Activated CD4-positive, alpha-beta T cell treated with anti-CD3 and anti-CD28 coated beads, Interleukin-2, amount 10 ng/mL, durations not matched to agents 7 days and 5 days (primary cell): ENCODE results near the gene ATP5F1B. TPM values are rescaled to one million over a fixed set of nuclear protein-coding genes. Genes with fewer than 3 reads are reported as not detected.

Experiments used
- CTCF ChIA-PET: fragments of 350-600 bp; sonication (Branson Sonifier 250); formaldehyde crosslinking; loops from one replicate; lab custom pipeline; 2021; ENCODE audit warnings: antibody characterized with exemption; lab: Charles Lee
- POLR2A ChIA-PET: fragments of 350-600 bp; sonication (Branson Sonifier 250); formaldehyde crosslinking; loops from one replicate; lab custom pipeline; 2021; ENCODE audit warnings: antibody characterized with exemption; lab: Charles Lee
- DNase-seq: peaks from one replicate; pipeline ENCODE4 v3.0.0-alpha.2; 2020
- H3K27ac Mint-ChIP-seq: one replicate; pipeline ENCODE4 v1.8.0; 2021; ENCODE audit warnings: mild to moderate bottlenecking, moderate library complexity, mixed read lengths
- H3K27me3 Mint-ChIP-seq: one replicate; pipeline ENCODE4 v1.8.0; 2021; ENCODE audit warnings: mixed read lengths
- H3K36me3 Mint-ChIP-seq: one replicate; pipeline ENCODE4 v1.8.0; 2021; ENCODE audit warnings: low read depth, mixed read lengths
- H3K4me1 Mint-ChIP-seq: one replicate; pipeline ENCODE4 v1.8.0; 2021; ENCODE audit warnings: mixed read lengths
- H3K4me3 Mint-ChIP-seq: one replicate; pipeline ENCODE4 v1.8.0; 2021; ENCODE audit warnings: mild to moderate bottlenecking, moderate library complexity, mixed read lengths
- H3K9me3 Mint-ChIP-seq: one replicate; pipeline ENCODE4 v1.8.0; 2021; ENCODE audit warnings: mixed read lengths
- total RNA-seq, 2 experiments: library from RNA; stranded (reverse); gene quantifications; one replicate each; pipeline ENCODE4 v1.2.3, GENCODE V29; 2021

ATP5F1B gene
- total RNA-seq, 2 experiments from 2014 or later = 506 to 539 TPM

- peak overlapping the region; percentile 94 for H3K4me3 Mint-ChIP-seq
- H3K9me3 Mint-ChIP-seq = no peaks in the 10 kb centered on the region
- POLR2A ChIA-PET = interaction anchor here (0.7 kb wide), 1 partner anchor 118 kb away, joined by 3 read pairs; no protein-coding TSS in a partner anchor
- DNase-seq = peak; percentile 50
- CTCF ChIA-PET = no interaction called here
- H3K4me1 Mint-ChIP-seq = peaks cover 70% of the 10 kb centered on the region
- peak overlapping the region; percentile 59 for H3K27ac Mint-ChIP-seq
- H3K36me3 Mint-ChIP-seq = peaks cover 11% of the 10 kb centered on the region
- no peaks in the 10 kb centered on the region for H3K27me3 Mint-ChIP-seq
Observed at GRCh38 chr12:56631790-56632700, 13.7 kb downstream of the ATP5F1B start.

DNA sequence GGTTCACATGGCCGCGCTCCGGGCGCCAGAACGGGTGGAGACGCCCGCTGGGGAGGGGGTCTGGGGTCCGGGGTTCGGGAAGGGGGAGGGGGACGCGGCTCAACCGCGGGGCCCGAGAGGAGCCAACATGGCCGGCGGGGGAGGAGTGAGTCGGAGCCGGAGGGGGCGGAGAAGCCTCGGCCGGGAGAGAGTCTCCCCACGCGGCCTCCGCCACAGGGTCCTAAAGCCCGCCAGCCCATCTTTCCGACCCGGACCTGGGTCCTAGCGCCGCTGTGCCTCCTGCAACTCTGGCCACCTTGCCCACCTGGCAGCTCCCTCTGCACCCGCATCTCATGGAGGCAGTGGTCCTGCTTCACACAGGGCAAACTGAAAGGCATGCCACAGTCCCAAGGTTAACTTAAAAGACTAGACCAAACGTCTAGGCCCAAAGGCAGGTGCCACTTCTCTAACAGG, 15.6 kb downstream of the ATP5F1B start, which contains the start of gene BAZ2A:
BAZ2A (minus strand) TSS at position 147 of the 453 bp plus-strand sequence. CDS start 12,796 bp downstream, outside the sequence.
- DNase-seq = peak; percentile 89
- CTCF ChIA-PET = interaction anchor here (0.6 to 1.1 kb wide), 2 partner anchors 119 to 470 kb away, joined by 3 to 4 read pairs; no protein-coding TSS in a partner anchor
- Mint-ChIP-seq H3K9me3 (no peaks in the 10 kb centered on the region), H3K4me3 (peak within 1 kb of the TSS; percentile 84), H3K4me1 (peaks cover 69% of the 10 kb centered on the region), H3K27me3 (no peaks in the 10 kb centered on the region), H3K36me3 (peaks cover 22% of the 10 kb centered on the region), H3K27ac (peak within 1 kb of the TSS; percentile 93)
- POLR2A ChIA-PET = no interaction called here

DNA sequence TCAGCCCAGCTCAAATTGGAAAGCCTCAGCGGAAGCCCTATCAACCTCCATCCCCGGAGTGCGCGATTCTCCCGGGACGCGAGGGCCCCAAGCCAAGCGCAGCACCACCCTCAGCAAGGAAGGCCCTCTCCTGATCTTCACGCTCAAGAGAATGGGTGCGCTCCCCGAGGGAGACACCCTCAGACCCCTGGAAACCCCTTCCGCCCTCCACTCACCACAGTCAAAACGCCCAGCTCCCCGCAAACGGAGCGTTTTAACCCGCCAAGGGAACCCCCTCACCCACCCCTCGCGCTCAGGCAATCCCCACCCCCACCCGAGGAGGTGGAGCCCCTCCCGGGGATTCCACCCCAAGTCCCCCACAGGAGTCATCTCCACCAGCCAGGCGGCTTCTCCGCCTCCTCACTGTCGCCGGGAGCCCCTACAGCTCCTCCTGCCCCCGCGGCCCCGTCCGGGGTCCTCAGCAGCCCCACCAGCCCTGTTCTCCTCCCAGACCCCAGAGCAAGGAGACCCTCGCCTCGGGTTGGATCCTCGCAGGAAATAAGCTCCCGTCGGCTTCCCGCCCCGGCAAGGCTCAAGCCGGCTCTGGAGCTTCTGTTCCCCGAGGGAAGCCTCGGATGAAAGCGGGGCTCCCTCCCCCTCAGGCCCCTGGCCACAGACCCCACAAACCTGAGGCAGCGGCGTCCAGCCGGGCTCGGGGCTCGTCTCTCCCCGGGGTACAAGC, 16.2 kb downstream of the ATP5F1B start:
- ChIA-PET CTCF (interaction anchor here (0.6 to 2.0 kb wide), 9 partner anchors 9 to 471 kb away, joined by 3 to 9 read pairs (median 4); partner anchors contain the start of gene SMARCC2), POLR2A (interaction anchor here (0.6 to 0.7 kb wide), 2 partner anchors 9 to 140 kb away, joined by 3 to 7 read pairs; no protein-coding TSS in a partner anchor)
- H3K4me1 Mint-ChIP-seq = peaks cover 70% of the 10 kb centered on the region
- H3K27me3 Mint-ChIP-seq = no peaks in the 10 kb centered on the region
- peaks cover 23% of the 10 kb centered on the region for H3K36me3 Mint-ChIP-seq
- peak; percentile 44 for DNase-seq
- no peaks in the 10 kb centered on the region for H3K9me3 Mint-ChIP-seq
- H3K27ac Mint-ChIP-seq = peak overlapping the region; percentile 93
- H3K4me3 Mint-ChIP-seq = peak overlapping the region; percentile 84

DNA sequence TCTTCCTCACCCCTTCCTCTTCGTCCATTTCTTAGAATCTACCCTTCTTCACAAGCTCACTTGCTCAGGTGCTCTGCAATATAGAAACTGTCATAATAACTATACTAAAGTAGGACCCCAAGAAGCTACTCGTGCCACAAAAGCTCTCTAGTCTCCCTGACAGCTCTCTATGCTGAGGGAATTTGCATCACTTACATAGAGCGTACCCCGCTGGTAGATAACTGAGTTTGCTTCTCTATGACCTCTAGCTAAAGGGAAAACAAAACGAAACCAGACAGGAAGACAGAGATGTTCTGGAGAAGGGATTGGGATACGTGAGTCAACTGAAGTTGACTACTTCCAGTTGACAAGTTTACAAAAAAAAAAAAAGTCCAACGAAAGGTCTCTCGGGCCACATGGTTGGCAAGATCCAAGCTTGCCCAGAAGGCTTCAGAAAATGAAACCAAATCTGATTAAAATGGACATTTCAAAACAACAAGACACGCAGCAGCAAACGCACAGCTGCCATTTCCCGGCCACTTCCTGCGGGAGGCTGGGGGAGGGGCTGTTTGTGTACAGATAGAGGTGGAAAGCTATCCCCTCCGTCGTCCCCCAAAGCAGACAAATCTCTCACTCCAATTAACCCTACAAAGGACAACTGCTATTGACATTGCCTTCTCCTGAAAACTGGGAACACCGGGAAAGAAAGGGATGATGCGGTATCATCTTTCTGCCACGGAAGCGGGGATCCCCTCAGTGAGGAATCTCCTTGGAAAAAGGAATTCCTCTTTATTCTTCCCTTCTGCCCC, 16.9 kb downstream of the ATP5F1B start:
- Mint-ChIP-seq H3K36me3 (peaks cover 31% of the 10 kb centered on the region), H3K27ac (peak overlapping the region; percentile 93), H3K9me3 (no peaks in the 10 kb centered on the region), H3K4me1 (peaks cover 72% of the 10 kb centered on the region), H3K27me3 (no peaks in the 10 kb centered on the region), H3K4me3 (peak overlapping the region; percentile 84)
- POLR2A ChIA-PET = interaction anchor here (0.6 to 0.7 kb wide), 3 partner anchors 10 to 501 kb away, joined by 3 to 12 read pairs (median 7); partner anchors contain the start of gene ESYT1
- CTCF ChIA-PET = interaction anchor here (0.6 to 3.0 kb wide), 12 partner anchors 8 to 440 kb away, joined by 3 to 19 read pairs (median 4); partner anchors contain the start of gene SMARCC2
- peak; percentile 78 for DNase-seq

DNA sequence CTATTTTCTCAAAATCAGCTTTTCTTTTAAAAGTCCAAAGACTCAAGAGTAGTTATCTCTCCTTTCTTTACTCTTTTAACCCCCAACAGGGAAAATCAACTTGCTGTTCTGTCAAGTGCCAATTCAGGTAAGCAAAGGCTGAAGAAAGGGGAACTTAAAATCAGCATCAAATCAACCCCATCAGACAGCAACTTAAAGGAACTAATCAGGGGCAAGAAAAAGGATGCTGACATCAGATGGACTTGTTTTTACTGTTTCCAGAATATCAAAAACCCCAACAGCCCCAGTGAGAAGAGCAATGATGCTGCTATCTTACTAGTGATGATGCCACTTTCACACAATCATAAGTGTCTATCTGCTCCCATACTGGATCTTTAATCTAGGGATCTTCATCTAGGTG, 19.1 kb downstream of the ATP5F1B start:
- Mint-ChIP-seq H3K9me3 (no peaks in the 10 kb centered on the region), H3K36me3 (peaks cover 33% of the 10 kb centered on the region), H3K4me1 (peaks cover 56% of the 10 kb centered on the region), H3K27me3 (no peaks in the 10 kb centered on the region), H3K27ac (no peak overlapping the region), H3K4me3 (no peak overlapping the region)
- DNase-seq = no peak
- CTCF ChIA-PET = interaction anchor here (0.6 to 3.0 kb wide), 2 partner anchors 10 to 445 kb away, joined by 4 to 19 read pairs; no protein-coding TSS in a partner anchor
- POLR2A ChIA-PET = no interaction called here

- DNase-seq = no peak
- H3K27me3 Mint-ChIP-seq = no peaks in the 10 kb centered on the region
- peaks cover 38% of the 10 kb centered on the region for H3K4me1 Mint-ChIP-seq
- H3K4me3 Mint-ChIP-seq = no peak overlapping the region
- H3K9me3 Mint-ChIP-seq = no peaks in the 10 kb centered on the region
- peaks cover 41% of the 10 kb centered on the region for H3K36me3 Mint-ChIP-seq
- ChIA-PET CTCF (interaction anchor here (1.1 to 1.6 kb wide), 3 partner anchors 13 to 23 kb away, joined by 3 read pairs; no protein-coding TSS in a partner anchor), POLR2A (no interaction called here)
- H3K27ac Mint-ChIP-seq = no peak overlapping the region
Observed at GRCh38 chr12:56622535-56622934, 23.2 kb downstream of the ATP5F1B start.

GRCh38 chr12:56616925-56617324, 28.9 kb downstream of the ATP5F1B start:
- H3K36me3 Mint-ChIP-seq = peaks cover 62% of the 10 kb centered on the region
- CTCF ChIA-PET = interaction anchor here (1.0 kb wide), 1 partner anchor 12 kb away, joined by 3 read pairs; no protein-coding TSS in a partner anchor
- peaks cover 8% of the 10 kb centered on the region for H3K4me1 Mint-ChIP-seq
- no peaks in the 10 kb centered on the region for H3K9me3 Mint-ChIP-seq
- no peak overlapping the region for H3K4me3 Mint-ChIP-seq
- POLR2A ChIA-PET = no interaction called here
- no peak overlapping the region for H3K27ac Mint-ChIP-seq
- DNase-seq = no peak
- H3K27me3 Mint-ChIP-seq = no peaks in the 10 kb centered on the region

DNA sequence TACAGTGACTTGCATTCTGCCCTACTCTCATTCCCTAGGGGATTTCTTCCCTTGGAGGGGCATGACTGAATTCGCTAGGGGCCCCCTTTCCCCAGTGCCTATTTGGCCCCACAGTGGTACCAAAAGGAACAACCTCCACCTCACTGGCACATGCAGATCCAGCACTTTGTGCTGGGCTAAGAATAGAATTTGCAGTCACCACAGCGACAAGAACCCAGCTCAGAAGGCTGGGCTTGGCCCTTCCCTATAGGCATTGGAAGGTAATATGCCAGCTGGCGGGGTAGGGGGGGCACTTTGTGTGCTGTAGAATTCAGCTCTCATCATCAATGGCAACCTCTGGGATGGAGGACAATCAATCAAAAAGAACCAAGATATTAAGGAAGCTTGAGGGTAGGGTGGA, 29.5 kb downstream of the ATP5F1B start:
- POLR2A ChIA-PET = no interaction called here
- H3K27ac Mint-ChIP-seq = no peak overlapping the region
- H3K36me3 Mint-ChIP-seq = peaks cover 67% of the 10 kb centered on the region

GRCh38 chr12:56614627-56615026, 31.2 kb downstream of the ATP5F1B start:
- Mint-ChIP-seq H3K4me3 (no peak overlapping the region), H3K9me3 (no peaks in the 10 kb centered on the region), H3K27ac (no peak overlapping the region), H3K4me1 (peaks cover 3% of the 10 kb centered on the region), H3K27me3 (no peaks in the 10 kb centered on the region), H3K36me3 (peaks cover 72% of the 10 kb centered on the region)
- no peak for DNase-seq
- ChIA-PET POLR2A (no interaction called here), CTCF (interaction anchor here (0.6 to 1.3 kb wide), 4 partner anchors 10 to 70 kb away, joined by 3 read pairs; no protein-coding TSS in a partner anchor)

More for the DNA sequence above, 29.5 kb downstream of the ATP5F1B start:
- no peak for DNase-seq
- Mint-ChIP-seq H3K27me3 (no peaks in the 10 kb centered on the region), H3K4me1 (peaks cover 8% of the 10 kb centered on the region), H3K9me3 (no peaks in the 10 kb centered on the region), H3K4me3 (no peak overlapping the region)
- CTCF ChIA-PET = interaction anchor here (0.6 to 1.0 kb wide), 2 partner anchors 10 to 13 kb away, joined by 3 read pairs; no protein-coding TSS in a partner anchor

DNA sequence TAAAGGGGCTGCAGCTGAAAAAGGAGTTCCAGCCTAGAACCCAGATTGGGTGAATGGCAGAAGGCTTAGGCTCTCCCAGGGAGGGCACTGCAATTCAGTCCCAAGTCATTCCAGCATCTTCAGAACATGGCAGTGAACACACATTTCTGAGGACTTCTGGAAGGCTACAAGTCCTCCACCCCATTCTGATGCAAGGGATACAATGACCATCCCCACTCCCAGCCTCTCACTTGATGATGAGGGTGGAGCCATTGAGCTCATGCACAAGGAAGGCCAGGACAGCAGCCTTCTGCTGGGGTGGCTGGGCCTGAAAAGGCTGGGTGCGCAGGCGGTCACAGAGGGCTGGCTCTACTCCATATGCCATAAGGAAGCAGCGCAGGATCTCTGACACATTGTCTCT, 41.4 kb downstream of the ATP5F1B start:
- Mint-ChIP-seq H3K9me3 (no peaks in the 10 kb centered on the region), H3K27me3 (no peaks in the 10 kb centered on the region), H3K36me3 (peaks cover 64% of the 10 kb centered on the region), H3K27ac (no peak overlapping the region), H3K4me3 (no peak overlapping the region), H3K4me1 (no peaks in the 10 kb centered on the region)
- ChIA-PET POLR2A (no interaction called here), CTCF (no interaction called here)
- no peak for DNase-seq

- peaks cover 70% of the 10 kb centered on the region for H3K36me3 Mint-ChIP-seq
- no peaks in the 10 kb centered on the region for H3K27me3 Mint-ChIP-seq
- ChIA-PET POLR2A (no interaction called here), CTCF (interaction anchor here (0.6 to 2.5 kb wide), 7 partner anchors 8 to 103 kb away, joined by 3 to 8 read pairs (median 5); no protein-coding TSS in a partner anchor)
- no peaks in the 10 kb centered on the region for H3K9me3 Mint-ChIP-seq
- H3K4me3 Mint-ChIP-seq = no peak overlapping the region
- no peak overlapping the region for H3K27ac Mint-ChIP-seq
- DNase-seq = no peak
- no peaks in the 10 kb centered on the region for H3K4me1 Mint-ChIP-seq
Observed at GRCh38 chr12:56602239-56602638, 43.5 kb downstream of the ATP5F1B start.
